Keratinocyte (primary cell): ENCODE results near the gene MTMR4. TPM values are rescaled to one million over a fixed set of nuclear protein-coding genes. Genes with fewer than 3 reads are reported as not detected.

Source experiments
- DNase-seq: peaks from one replicate; pipeline ENCODE4 v3.0.0-alpha.2; 2011; ENCODE audit warnings: low read depth, missing footprints, low spot score
- FAIRE-seq: peaks from 2 replicates; lab custom pipeline; 2011; peaks lifted over from hg19 to GRCh38; lab: Jason Lieb, UNC
- H2AFZ ChIP-seq: 2 replicates; pipeline ENCODE4 v1.6.0; 2012; ENCODE audit warnings: low read length, control low read depth, inconsistent platforms; ENCODE audit not compliant: control insufficient read depth
- H3K27ac ChIP-seq: 2 replicates; pipeline ENCODE4 v1.5.1; 2011; ENCODE audit warnings: low read length; ENCODE audit not compliant: control insufficient read depth, insufficient read depth
- H3K27me3 ChIP-seq: 3 replicates; pipeline ENCODE4 v1.6.0; 2011; ENCODE audit warnings: low read length; ENCODE audit not compliant: control insufficient read depth, insufficient read depth; ENCODE audit errors: extremely low read depth
- H3K36me3 ChIP-seq, 2 experiments: 2 replicates in 1 of 2; 3 replicates in 1 of 2; pipeline ENCODE4 v1.5.1; 2011; ENCODE audit warnings: low read length in 2 of 2, mild to moderate bottlenecking in 1 of 2; ENCODE audit not compliant: control insufficient read depth in 2 of 2, insufficient read depth in 2 of 2; ENCODE audit errors: extremely low read depth in 1 of 2
- H3K4me1 ChIP-seq: 3 replicates; pipeline ENCODE4 v1.5.1; 2011; ENCODE audit warnings: low read length; ENCODE audit not compliant: control insufficient read depth, insufficient read depth; ENCODE audit errors: extremely low read depth
- H3K4me2 ChIP-seq: 3 replicates; pipeline ENCODE4 v1.6.0; 2011; ENCODE audit warnings: low read depth, low read length; ENCODE audit not compliant: control insufficient read depth, insufficient read depth; ENCODE audit errors: extremely low read depth
- H3K4me3 ChIP-seq, 3 experiments: fragments of 200-600 bp in 1 of 3; sonication (generic) in 1 of 3; 2 replicates in 2 of 3; 3 replicates in 1 of 3; pipeline ENCODE4 v1.5.1; 2011 to 2016; ENCODE audit warnings: low read length in 3 of 3, mild to moderate bottlenecking in 3 of 3, control low read depth in 2 of 3, inconsistent platforms in 1 of 3, low read depth in 1 of 3, mixed read lengths in 1 of 3, mixed run types in 1 of 3, moderate library complexity in 1 of 3; ENCODE audit not compliant: control insufficient read depth in 2 of 3, insufficient read depth in 2 of 3; ENCODE audit errors: extremely low read depth in 1 of 3
- H3K79me2 ChIP-seq: 2 replicates; pipeline ENCODE4 v1.6.0; 2012; ENCODE audit warnings: low read length; ENCODE audit not compliant: control insufficient read depth, insufficient read depth
- H3K9ac ChIP-seq: 3 replicates; pipeline ENCODE4 v1.6.0; 2011; ENCODE audit warnings: low read length; ENCODE audit not compliant: control insufficient read depth, insufficient read depth; ENCODE audit errors: extremely low read depth
- H3K9me1 ChIP-seq: 3 replicates; pipeline ENCODE4 v1.6.0; 2011; ENCODE audit warnings: low read length; ENCODE audit not compliant: control insufficient read depth, insufficient read depth; ENCODE audit errors: extremely low read depth
- H3K9me3 ChIP-seq: 2 replicates; pipeline ENCODE4 v1.5.1; 2012; ENCODE audit warnings: low read depth, low read length; ENCODE audit not compliant: control insufficient read depth
- H4K20me1 ChIP-seq: 3 replicates; pipeline ENCODE4 v1.6.0; 2011; ENCODE audit warnings: low read length; ENCODE audit not compliant: control insufficient read depth, insufficient read depth; ENCODE audit errors: extremely low read depth
- CTCF ChIP-seq, 3 experiments: IDR thresholded peaks in 1 of 3; conservative IDR thresholded peaks in 1 of 3; optimal IDR thresholded peaks in 1 of 3; 2 replicates in 2 of 3; 3 replicates in 1 of 3; pipeline versions ENCODE3 to v1.5.1; 2011; ENCODE audit warnings: low read length in 3 of 3, mild to moderate bottlenecking in 3 of 3, moderate library complexity in 2 of 3, control low read depth in 1 of 3, inconsistent platforms in 1 of 3; ENCODE audit not compliant: insufficient read depth in 2 of 3; ENCODE audit errors: extremely low read depth in 1 of 3
- EZH2 ChIP-seq: IDR thresholded peaks from one replicate; pipeline ENCODE4 v1.6.1; 2012; ENCODE audit warnings: inconsistent platforms, mild to moderate bottlenecking, low read length, moderate library complexity
- dilution Hi-C: fragments of 300-500 bp; cut with MboI; formaldehyde crosslinking; loops from one replicate; pipeline ENCODE4 v1.7.0; 2020; ENCODE audit warnings: low sequenced_read_pairs; ENCODE audit not compliant: extremely low pct_ligation_motif_present
- polyA plus RNA-seq, 5 experiments: library from polyadenylated mRNA; depleted of rRNA in 3 of 5; stranded (reverse) in 3 of 5; stranded (forward) in 1 of 5; unstranded in 1 of 5; fragments of >200 nt; gene quantifications; 1 replicate in 1 of 5; 2 replicates in 3 of 5; 3 replicates in 1 of 5; pipeline versions ENCODE4 v1.2.1 to v1.2.3, GENCODE V29; 2011 to 2012; ENCODE audit warnings: missing spikeins in 2 of 5, low read depth in 1 of 5, low replicate concordance in 1 of 5

MTMR4 gene
- polyA plus RNA-seq, 1 donor (not counting 4 experiments of a cell fraction or from before 2014, with no cell fraction given), result 18.9 TPM

GRCh38 chr17:58534901-58535421, 20.5 kb upstream of the MTMR4 start:
- H3K9me1 ChIP-seq, result no peaks in the 10 kb centered on the region
- DNase-seq (no peak), FAIRE-seq (peak; percentile 41)
- dilution Hi-C loops, result no loop called here
- H2AFZ ChIP-seq, result no peak overlapping the region
- H3K36me3 ChIP-seq, result no peaks in the 10 kb centered on the region
- peaks cover 21% of the 10 kb centered on the region for H3K27me3 ChIP-seq
- H3K27ac ChIP-seq, result no peak overlapping the region
- H3K4me1 ChIP-seq, result peaks cover 4% of the 10 kb centered on the region
- no peaks in the 10 kb centered on the region for H4K20me1 ChIP-seq
- no peaks in the 10 kb centered on the region for H3K79me2 ChIP-seq
- no peaks in the 10 kb centered on the region for H3K9me3 ChIP-seq
- no peak overlapping the region for H3K4me2 ChIP-seq
- TF ChIP-seq CTCF (optimal IDR thresholded peaks at IDR 0.05 in 1 of 3, IDR thresholded peaks at IDR 0.05 in 1 of 3, conservative IDR thresholded peaks at IDR 0.05 in 1 of 3; ENCODE audit: extremely low read depth in 1 of 3, insufficient read depth in 2 of 3, low read length in 3 of 3) (no peak), EZH2 (no peak)
- H3K9ac ChIP-seq, result no peak overlapping the region
- H3K4me3 ChIP-seq, result no peak overlapping the region

GRCh38 chr17:58534331-58534730, 19.9 kb upstream of the MTMR4 start:
- FAIRE-seq, result no peak
- dilution Hi-C loops, result no loop called here
- Histone ChIP-seq H3K4me1 (peaks cover 4% of the 10 kb centered on the region), H2AFZ (no peak overlapping the region), H3K4me2 (no peak overlapping the region), H3K36me3 (no peaks in the 10 kb centered on the region), H3K4me3 (no peak overlapping the region), H4K20me1 (no peaks in the 10 kb centered on the region), H3K9me3 (no peaks in the 10 kb centered on the region), H3K27ac (no peak overlapping the region), H3K9me1 (no peaks in the 10 kb centered on the region), H3K9ac (no peak overlapping the region), H3K27me3 (peaks cover 21% of the 10 kb centered on the region), H3K79me2 (no peaks in the 10 kb centered on the region)
- no peak for DNase-seq
- TF ChIP-seq EZH2, result no peak
- TF ChIP-seq CTCF (optimal IDR thresholded peaks at IDR 0.05 in 1 of 3, IDR thresholded peaks at IDR 0.05 in 1 of 3, conservative IDR thresholded peaks at IDR 0.05 in 1 of 3; ENCODE audit: extremely low read depth in 1 of 3, insufficient read depth in 2 of 3, low read length in 3 of 3), result no peak
